Stimulated activated CD8-positive, alpha-beta memory T cell treated with anti-CD3 and anti-CD28 coated beads, Interleukin-7, amount 100 ng/mL, for 48 hours (primary cell): Measurements from ENCODE around the gene OR2T10.
"Not testable (repeated sequence)": the region's sequence is repeated elsewhere in the genome, so short reads cannot be mapped to it uniquely, and the experiment has no call there.

Source experiments
- DNase-seq, 2 donors: peaks; one replicate each; pipeline ENCODE4 v3.0.0-alpha.2; 2020; ENCODE audit warnings: low read depth in 1 of 2; ENCODE audit errors: extremely low read depth in 1 of 2

Gene OR2T10

DNA sequence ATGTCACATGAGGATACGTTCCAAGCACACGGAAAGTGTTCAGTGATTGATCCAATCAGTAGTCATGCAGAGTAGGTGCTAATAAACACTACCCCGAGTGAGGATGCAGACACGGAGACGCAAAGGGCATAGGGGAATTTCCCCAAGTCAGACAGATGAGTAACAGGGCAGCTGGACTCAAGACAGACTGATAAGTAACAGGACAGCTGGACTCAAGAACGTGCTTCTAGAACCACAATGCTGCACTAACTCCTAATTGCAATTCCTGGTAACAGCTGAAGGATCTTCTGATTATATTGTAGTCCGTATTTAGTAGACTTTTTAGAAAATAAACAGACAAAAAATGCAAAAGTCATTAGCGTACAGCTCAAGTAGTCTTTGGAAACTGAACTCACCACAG lies 1.9 kb upstream of the OR2T10 start:
- DNase-seq = no peak

DNA sequence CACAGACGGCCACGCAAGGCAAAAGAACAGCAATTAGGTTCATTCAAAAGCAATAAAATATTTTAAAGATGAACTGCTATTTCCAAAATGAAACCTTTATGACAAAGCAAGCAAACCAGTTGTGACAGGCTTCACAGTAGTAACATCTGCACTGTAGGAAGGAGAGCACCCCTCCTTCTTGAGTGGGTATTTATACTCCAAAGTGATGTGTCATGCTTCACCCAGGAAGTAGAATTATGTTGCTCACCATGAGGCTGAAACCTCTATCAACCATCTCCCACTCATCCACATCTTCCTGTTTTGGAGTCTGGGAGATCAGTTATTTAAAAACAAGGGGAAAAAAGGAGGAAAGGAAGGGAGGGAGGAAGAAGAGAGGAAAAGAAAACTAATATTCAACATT lies 885 bp downstream of the OR2T10 start:
- DNase-seq = no peak

DNA sequence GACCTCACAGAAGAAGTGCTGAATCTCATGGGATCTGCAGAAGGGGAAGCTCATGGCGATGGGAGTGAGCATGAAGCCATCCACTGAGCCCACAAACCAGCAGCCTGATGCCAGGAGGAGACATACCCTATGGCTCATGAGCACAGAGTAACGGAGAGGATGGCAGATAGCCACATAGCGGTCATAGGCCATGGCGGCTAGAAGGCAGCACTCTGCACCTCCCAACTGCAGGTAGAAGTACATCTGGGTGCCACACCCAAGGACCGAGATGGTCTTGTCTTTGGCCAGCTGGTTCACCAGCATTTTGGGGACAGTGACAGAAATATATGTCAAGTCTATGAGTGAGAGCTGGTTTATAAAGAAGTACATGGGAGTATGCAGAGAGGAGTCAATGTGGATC lies 4.3 kb downstream of the OR2T10 start:
- DNase-seq = no peak

DNA sequence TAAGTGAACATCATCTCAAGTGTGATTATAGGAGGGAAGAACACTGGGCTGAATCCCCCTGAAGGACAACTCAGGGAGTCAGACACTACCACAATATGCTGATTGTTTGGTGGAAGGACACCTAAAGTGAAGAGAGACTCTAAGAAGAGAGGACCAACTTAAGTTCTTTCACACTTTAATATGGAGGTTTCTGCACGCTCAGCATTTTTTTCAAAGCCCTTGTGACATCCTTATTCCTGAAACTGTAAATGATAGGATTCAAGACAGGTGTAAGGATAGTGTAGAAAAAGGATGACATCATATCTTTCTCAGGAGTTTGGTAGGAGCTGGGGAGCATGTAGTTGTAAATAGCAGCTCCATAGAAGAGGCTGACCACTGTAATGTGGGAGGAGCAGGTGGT lies 4.8 kb downstream of the OR2T10 start:
- DNase-seq = no peak

DNA sequence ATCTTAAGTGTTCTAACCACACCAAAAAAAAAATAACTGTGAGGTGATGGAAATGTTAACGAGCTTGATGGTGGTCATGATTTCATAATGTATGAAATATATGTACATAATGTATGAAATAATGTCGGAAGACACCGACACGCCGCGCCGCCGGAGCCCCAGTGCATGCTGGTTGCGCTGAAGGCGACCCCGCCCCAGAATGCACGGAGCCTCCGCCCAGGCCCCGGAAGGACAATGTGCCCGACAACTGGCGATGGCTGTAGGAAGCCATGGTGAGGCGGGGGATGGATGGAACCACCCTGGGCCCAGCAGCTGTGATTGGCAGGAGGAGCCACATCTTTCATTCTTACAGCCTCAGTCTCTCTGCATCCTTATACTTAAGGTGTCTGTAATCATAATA lies 7.4 kb downstream of the OR2T10 start:
- no peak for DNase-seq

DNA sequence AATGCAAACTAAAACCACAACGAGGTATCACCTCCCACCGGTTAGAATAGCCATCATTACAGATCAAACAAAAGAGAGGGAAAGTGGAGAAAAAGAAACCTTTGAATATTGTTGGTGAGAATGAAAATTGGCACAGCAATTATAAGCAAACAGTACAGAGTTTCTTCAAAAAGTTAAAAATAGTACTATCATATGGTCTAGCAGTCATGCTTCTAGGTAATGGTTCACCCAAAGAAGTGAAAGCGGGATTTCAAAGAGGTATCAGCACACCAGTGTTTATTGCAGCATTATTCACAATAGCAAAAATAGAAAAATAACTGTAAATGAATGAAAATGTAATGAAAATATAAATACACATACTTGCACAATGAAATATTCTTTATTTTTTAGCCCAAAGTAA lies 8.2 kb downstream of the OR2T10 start:
- no peak for DNase-seq

DNA sequence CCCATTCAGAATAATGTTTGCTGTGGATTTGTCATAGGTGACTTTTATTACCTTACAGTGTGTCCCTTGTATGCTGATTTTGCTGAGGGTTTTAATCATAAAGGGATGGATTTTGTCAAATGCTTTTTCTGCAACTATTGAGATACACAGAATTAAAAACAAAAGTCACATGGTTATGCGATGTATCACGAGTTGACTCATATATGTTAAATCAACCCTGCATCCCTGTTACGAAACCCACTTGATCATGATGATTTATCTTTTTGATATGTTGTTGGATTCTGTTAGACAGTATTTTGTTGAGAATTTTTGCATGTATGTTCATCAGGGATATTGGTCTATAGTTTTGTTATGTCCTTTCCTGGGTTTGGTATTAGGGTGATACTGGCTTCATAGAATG lies 12.2 kb downstream of the OR2T10 start:
- DNase-seq = no peak

DNA sequence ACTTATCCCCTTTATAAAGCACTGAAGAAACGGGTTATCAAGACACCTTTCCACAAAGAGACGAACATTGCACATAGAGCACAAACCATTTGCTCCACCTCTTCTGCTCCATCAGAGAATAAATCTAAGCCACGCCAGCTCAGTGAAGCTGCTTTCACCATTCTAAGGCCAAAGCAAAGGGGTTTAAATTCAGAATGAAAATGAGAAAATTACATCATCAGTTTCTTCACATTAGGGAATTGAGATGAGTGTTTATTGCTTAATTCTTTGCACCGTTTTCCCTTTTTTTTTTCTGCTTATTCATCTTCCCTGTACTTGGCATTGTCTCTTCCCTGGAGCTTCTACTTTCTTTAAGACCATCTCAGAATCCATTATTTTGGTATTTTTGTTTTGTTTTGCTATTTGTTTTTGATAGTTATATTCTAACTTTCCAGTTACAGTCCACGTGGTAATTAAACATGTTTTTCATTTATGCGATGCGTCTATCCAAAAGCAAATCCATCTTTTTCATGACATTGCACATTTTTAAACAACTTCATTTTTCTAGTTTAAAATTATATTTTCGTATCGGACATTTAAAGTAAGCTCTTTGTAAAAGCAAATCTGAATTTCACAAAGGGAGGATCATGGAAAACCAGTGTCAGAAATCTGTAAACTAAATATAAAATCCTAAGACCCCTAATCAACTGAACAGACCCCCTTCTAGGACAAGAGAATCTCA lies 21.1 kb downstream of the OR2T10 start:
- no peak for DNase-seq

DNA sequence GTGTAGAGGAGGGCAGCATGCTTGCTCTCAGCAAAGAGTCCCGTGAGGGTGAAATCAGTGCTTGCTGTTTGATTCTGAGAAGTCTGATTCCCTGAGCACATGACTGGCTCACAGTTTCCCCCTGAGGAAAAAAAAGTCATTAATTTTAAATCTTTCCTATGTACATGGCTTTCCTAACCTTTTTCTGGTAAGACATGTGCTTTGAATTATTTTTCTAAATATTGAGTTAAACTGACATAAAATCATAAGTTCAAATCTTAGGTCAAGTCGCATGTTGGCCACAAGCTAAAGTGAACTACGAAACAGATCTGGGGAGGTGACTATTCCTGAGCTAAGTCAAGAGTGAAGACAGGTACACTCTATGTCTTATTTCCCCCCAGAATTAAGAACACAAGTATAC lies 22.8 kb downstream of the OR2T10 start, which contains the start of gene OR2T34:
Gene OR2T34, minus strand, starts transcription at position 101 of the 400 bp plus-strand sequence. Its CDS starts 0 bp downstream, at position 101.
- not testable (repeated sequence) for DNase-seq

DNA sequence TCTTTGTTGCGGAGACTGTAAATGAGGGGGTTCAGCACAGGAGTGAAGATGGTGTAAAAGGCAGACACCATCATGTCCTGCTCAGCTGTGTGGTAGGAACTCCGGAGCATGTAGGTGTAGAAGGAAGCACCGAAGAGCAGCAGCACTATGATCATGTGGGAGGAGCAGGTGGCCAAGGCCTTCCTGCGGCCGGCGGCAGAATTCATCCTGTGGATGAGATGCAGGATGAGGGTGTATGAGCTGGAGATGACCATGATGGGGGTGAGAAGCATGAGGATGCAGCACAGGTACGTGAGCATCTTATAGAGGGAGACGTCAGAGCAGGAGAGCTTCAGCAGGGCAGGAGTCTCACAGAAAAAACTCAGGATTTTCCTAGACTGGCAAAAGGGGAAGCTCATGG lies 23.6 kb downstream of the OR2T10 start:
- not testable (repeated sequence) for DNase-seq

DNA sequence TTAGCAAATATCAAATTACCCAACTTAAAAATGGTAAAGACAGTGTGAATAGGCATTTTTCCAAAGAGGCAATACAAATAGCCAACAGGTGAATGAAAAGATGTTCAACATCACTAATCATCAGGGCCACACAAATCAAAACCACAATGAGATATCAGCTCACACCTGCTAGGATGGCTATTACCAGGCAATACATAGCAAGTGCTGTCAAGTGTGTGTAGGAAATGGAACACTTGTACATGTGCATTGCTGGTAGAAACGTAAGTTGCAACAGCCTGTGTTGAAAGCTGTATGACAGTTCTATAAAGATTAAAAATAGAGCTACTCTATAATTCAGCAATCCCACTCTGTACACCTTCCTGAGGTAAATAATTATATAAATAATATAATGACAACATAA lies 25.5 kb downstream of the OR2T10 start:
- not testable (repeated sequence) for DNase-seq

DNA sequence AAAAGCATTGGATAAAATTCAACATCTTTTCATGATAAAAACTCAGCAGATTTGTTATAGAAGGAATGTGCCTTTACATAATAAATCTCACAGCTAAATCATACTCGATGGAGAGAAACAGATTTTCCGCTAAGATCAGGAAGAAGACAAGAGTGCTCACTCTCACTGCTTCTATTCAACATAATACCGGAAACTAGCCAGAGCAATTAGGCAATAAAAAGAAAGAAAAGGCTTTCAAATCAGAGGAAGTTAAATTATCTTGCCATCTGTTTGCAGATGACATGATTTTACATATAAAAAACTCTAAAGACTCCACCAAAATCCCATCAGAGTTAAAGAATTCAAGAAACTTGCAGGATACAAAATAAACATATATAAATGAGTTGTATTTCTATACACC lies 26.7 kb downstream of the OR2T10 start:
- not testable (repeated sequence) for DNase-seq

DNA sequence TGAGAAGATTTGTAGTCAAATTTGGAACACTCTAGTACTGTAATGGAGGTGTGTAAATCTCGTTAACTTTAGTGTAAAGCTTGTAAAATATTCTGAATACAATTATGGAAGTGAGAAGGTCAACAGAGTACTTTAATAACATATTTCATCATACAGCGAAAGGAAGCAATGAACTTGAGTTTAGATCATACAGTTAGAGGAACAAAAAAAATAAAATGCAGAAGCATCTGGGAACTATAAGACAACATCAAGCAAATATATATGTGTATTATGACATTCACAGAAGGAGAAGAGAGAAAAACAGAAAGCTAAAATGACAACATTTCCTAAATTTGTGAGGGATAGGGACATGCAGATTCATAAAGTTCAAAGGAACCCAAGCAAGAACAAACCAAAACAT lies 28.5 kb downstream of the OR2T10 start:
- not testable (repeated sequence) for DNase-seq

DNA sequence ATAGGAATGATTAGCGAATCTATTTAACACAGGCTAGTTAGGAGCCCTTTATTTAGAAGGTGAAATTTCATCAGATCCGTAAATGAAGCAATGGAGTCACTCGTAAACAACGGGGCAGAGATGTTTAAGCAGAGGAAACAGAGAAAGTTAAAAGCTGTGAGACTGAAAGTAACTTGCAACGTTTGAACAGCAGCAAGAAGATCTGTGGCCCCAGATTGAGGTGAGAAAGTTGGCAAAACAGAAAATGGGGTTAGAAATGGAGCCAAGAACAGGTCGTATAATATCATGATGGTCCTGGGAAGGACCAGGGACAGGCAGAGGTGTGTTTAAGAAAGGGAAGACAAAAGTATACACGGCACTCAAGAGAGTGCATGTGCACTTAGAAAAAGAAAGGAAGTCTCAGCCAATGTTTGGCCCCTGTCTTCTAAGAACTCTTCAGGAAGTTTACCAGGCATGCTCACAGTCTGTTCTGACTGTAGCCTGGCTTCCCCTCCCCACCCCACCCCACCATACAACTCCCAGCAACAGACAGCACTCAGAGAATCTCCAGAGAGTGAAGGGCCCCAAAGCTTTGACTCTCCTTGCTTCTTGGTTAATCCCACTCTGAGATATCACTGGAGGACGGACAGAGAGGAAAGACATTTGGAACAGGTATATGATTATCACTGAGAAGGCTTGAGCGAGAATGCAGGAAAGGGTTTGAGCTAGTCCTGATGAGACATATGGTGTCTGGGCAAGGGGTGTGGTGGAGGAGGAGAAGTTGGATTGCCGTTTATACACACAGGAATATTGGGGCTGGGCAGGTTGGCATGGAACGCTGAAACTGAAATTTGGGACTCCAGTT lies 31.7 kb downstream of the OR2T10 start:
- DNase-seq = not testable (repeated sequence)

DNA sequence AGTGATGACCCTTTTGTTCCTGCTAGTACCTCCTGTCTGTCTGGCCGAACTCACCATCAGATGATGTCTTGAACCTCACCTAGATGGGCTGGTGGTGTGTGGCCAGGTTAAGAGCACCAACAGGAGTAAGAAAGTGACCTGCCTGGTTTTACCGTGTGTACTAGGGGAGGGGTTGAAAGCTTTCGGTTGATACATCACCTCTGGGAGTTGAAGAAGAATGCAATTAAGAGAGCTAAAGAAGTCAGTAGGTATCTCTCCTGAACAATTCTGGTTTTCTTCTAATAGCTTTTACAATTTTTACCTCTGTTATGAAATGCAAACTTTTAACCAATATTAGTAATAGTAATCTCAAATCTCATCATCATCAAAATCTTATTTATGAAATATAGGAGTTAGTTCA lies 34.8 kb downstream of the OR2T10 start, which contains the start of gene OR2T29:
Gene OR2T29, minus strand, starts transcription at position 101 of the 400 bp plus-strand sequence. CDS start 3,281 bp downstream, outside the sequence.
- not testable (repeated sequence) for DNase-seq

DNA sequence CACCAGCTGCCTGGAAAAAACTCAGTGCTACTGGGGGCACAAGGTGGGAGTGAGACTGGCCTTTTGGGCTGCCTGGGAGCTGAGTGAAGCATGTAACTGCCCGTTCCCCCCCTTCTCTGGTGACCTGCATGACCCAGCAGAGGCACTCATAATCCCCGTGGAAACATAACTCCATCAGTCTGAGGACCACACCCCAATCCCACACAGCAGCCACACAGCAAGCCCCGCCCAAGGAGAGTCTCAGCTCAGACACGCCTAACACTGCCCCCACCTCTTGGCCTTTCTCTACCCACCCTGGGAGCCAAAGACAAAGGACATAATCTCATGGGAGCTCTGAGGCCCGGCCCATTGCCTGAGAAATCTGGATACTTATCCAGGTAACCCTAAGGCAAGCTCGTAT lies 46.5 kb downstream of the OR2T10 start:
- DNase-seq = not testable (repeated sequence)

DNA sequence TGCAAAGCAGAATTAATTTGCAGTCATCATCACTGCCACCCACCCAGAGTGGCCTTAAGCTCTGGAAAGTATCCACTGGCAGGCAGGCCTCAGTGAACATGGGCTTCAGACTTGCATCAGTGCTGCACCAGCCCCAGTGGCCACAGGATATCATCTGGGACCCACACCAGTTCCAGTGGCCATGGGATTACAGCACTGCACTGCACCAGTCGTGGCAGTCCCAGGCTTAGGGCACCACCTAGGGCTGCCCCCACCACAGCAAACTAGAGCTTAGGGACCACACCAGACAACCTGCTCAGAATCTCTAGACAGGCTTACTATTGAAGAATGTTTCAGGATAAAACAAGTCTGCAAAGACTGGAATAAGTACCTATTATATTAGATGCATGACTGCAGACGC lies 50.1 kb downstream of the OR2T10 start:
- not testable (repeated sequence) for DNase-seq
